Measurements from ENCODE around the gene EEFSEC.

EEFSEC gene

DNA sequence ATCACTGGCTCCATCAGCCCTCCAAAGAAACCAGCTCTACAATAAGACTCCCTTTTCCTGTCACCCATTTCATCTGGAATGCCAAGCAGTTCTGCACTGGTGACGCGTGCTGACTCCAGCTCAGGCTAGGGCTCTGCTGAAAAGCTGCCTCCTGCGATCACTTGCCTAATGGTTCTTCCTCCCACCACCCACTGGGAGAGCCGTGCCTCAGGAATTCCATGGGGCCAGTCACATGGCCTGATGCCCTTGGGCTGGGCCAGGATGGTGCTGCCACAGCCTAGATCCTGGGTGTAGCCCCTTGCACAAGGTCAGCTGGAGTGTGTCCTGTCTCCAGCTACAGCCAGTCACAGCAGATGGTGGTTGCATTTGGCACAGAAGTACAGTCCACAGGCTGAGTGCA, 214.5 kb downstream of the EEFSEC start:
- DNase-seq (ENCODE audit: low spot score) = peak; percentile 21

GRCh38 chr3:128368626-128369025, 215.3 kb downstream of the EEFSEC start:
- no peak for DNase-seq (ENCODE audit: low spot score)

DNA sequence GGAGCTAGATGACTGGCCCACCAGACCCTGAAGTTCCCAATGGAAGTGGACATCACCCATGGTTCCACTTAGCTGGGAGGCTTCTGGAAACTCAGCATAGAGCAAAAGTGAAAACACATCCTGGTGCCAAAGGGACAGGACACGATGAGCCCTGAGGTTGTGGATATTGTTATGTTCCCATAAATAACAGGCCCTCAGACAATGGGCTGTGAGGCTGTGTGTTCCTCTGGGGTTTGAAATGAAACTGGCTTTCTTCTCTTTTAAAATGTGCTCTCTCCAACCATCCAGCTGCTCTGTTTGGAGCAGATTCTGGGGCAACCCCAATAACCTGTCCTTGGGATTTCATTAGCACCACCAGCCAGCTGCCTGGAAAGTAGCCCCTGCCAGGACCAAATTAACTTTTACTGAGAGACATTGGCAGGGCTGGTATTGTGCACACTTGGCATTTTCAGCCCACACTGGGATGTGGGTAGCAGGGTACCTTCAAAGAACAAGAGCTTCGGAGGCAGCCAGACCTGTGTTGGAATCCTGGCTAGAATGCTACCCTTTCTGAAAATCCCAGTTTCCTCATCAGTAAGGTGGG, 215.9 kb downstream of the EEFSEC start:
- no peak for DNase-seq (ENCODE audit: low spot score)

GRCh38 chr3:128369881-128370642, 216.8 kb downstream of the EEFSEC start:
- no peak for DNase-seq (ENCODE audit: low spot score)

DNA sequence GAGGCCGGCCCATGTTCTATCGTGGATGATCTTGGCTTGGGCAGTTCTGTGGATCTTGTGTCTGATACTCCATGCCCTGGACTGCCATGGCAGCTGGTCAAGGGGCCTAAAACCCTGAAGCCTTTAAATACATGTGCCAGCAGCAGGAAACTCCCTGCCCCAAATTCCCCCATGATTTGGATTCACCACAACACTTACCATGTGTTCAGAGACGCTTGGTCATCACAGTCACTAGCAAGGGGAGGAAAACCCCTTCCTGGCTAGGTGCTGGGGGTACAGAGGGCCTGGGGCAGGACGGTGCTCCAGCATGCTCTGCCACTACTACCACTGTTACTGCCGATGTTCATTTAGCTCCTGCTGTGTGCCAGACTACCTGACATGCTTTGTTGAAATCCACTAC, 219.0 kb downstream of the EEFSEC start:
- no peak for DNase-seq (ENCODE audit: low spot score)

DNA sequence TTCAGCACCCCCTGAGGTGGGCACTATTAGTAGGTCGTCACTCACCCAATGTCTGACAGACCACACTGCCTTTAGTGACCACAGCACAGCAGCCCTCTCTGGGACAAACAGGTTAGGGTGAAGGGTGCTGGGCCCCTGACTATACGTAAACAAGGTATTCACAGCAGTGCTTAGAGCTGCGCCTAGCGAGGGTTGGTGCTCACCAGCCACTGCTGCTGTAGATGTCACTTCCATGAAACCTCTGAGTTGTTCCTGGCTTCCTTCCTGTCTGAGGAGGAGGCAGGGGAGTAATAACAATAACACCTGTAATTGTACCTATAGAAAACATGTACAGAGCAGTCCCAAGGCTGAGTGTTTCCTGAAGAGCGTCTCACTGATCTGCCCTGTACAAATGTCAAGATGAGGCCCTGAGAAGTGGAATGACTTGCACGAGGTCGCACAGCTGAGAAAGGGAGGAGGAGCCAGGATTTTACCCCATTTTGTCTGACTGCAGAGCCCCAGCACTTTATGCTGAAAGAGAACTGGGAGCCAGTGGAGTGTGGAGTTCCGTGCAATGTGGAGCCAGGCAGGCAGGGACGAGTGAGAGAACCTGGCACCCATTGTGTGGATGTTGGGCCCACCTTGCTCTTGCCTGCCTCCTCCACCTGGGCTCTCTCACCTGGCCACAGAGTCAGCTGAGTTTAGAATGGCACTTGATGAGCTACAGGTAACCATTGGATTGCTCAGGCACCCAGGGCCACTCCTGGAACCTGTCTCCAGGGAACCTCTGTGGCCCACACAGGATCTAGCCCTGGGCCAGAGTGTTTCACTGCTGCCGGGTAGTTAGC, 219.6 kb downstream of the EEFSEC start:
- DNase-seq (ENCODE audit: low spot score) = no peak

- no peak for DNase-seq (ENCODE audit: low spot score)
Measured at GRCh38 chr3:128374746-128375445, 221.6 kb downstream of the EEFSEC start.

GRCh38 chr3:128376516-128376915, 223.2 kb downstream of the EEFSEC start:
- no peak for DNase-seq (ENCODE audit: low spot score)

GRCh38 chr3:128378631-128379347, 225.5 kb downstream of the EEFSEC start:
- peak; percentile 21 for DNase-seq (ENCODE audit: low spot score)

DNA sequence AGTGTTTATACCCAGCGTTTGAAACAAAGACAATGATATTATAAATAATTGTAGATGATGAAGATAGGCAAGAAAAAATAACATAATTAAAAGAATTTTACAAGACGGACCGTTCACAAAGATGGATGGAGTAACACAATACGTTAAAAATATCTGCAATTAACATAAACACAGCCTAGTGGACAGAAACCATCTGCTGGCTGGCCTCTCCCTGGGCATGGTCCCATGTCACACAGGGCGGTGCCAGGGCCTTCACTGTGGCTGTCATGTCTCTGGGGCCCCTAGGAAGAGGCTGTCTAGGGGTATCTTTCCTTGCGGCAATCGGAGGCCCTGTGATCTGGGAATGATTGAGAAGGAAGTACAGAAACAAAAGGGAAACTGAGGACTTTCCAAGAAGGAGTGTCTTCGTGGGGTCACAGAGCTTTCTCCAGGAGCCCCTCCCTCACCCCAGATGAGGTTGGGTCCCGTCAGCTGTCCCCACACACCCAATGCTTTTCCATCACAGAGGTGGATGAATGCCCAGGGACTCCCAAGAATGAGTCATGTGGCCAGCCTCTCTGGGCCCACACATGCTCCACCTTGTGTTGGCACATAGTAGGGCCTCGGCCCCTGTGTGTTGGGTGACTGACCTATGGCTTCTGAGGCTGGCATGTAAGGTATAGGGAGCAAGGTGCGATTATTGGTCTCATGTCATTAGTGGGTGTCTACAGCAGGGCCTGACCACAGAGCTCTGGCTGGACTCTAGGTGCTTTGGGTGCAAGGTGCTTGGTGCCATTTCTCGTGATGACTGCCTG, 226.3 kb downstream of the EEFSEC start:
- DNase-seq (ENCODE audit: low spot score) = no peak

GRCh38 chr3:128380295-128380694, 227.0 kb downstream of the EEFSEC start:
- no peak for DNase-seq (ENCODE audit: low spot score)

DNA sequence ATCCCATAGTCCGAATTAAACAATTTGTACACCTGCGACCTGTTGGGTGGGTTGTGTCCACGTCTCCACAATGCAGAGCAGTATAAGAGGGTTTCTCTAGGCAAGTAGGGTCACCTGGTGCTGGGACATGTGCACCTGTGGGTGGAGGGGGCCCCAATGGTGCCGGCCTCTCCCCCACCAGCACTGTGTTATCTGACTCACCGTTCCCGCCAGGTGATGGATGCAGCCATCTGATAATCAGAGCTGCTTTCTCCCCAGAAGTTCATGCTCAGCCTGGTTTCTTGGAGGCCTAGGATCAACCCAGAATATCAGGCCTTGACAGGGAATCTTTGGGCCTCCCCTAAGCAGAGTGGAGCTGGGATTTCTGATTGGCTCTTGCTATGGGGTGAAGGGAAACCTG, 227.4 kb downstream of the EEFSEC start:
- no peak for DNase-seq (ENCODE audit: low spot score)

DNA sequence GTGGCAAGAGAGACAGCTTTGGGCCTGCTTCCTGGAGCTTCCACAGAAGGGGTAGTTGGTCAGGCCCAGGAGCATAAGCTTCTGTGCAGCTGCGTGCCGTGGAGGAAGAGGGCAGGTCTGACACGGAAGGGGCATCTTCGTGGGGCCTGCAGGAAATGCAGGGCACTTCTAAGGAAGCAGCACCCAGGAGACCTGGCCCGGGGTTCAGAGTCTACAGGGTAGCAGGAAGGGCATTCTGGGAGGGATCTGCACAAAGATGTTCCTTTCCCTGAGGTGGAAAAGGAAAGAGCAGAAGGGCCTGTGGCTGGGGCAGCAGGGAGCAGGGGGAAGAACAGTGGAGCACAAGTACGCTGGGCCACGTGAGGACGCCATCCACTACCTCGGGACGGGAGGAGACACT, 228.3 kb downstream of the EEFSEC start:
- no peak for DNase-seq (ENCODE audit: low spot score)

DNA sequence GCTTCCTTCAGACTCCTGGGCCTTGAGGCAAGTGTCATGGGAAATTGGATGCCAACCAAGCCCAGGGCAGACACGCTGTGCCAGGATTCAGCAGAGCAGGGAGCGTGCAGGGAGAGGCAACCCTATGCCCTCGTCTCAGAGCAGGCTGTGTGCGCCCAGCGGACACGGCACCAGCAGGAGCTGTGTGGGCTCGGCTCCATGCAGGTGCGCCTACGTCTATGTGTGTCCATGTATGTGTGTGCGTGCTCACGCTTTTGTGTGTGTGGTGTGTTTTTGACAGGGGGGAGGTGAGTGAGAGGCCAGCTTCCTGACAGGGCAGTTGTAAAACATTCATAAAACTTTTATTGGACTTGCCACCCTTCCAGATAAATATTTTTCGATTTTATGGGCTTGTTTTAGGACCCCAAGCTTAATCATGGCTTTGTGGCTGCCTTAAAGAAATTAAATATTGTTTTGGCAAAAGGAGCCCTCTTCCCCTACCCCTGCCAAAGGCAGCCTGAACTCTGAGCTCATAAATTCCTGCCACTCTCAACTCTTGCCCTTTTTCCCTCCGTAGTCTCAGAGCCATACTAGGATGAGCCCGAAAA, 229.0 kb downstream of the EEFSEC start:
- DNase-seq (ENCODE audit: low spot score) = no peak

DNA sequence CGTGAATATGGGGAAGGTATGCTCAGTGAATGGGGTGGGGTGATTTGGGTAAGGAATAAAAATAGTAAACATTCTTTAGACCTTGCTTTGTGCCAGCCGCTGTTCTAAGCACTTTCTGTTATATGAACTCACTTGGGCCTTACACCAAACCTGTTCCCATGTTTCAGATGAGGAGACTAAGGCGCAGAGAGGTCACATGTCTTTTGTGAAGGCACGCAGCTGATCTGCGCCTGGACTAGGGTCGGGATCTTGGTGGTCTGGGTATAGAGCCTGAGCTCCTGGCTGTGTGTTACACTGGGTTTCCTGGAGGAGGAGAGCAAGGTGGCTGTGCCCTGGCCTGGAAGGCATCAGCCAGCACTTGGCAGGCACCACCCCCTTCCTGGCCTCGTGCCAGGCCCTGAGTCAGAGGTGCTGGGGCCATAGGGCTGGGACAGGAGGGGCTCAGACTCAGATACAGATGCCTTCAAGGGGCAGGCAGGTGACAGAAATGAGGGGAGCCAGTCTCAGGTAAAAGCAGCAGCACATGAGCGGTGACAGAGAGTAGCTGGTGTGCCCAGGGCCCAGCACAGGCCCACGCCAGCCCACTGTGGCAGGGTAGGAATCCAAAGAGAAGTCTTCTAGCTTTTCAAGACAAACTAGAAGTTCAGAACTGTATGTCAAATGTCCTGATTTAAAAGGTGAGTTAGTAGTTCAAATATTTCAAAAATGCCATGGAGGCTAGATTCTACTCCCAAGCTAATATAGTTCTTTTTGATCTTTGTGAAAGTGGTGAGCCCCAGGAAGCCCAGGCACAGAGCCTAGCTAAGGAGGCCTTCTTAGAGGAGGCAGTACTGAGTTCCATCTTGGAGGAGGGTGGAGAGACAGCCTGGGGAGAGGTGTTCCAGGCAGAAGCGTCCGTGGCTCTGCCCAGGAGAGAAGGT, 230.3 kb downstream of the EEFSEC start:
- peak; percentile 77 for DNase-seq (ENCODE audit: low spot score)

- peak; percentile 71 for DNase-seq (ENCODE audit: low spot score)
Measured at GRCh38 chr3:128385080-128385832, 232.0 kb downstream of the EEFSEC start.

DNA sequence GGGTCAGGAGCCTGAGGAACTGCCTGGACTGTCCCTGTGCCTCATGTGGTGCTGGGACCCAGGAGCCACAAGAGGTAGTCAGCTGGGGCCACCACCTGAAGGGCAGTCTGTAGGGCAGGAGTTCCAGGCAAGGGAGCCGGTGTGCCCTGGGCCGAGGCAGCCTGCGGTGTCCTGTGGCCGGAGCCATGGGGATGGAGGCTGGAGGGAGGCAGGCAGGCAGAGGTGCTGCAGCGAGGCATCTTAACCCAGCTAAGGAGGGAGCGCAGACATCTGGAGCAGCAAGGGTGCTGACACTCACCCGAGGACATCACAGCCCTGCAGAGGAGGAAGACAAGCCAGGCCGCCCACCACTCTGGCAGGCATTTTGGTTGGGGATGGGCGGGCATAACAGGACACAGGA, 235.7 kb downstream of the EEFSEC start:
- DNase-seq (ENCODE audit: low spot score) = no peak

GRCh38 chr3:128390867-128391266, 237.6 kb downstream of the EEFSEC start:
- no peak for DNase-seq (ENCODE audit: low spot score)

DNA sequence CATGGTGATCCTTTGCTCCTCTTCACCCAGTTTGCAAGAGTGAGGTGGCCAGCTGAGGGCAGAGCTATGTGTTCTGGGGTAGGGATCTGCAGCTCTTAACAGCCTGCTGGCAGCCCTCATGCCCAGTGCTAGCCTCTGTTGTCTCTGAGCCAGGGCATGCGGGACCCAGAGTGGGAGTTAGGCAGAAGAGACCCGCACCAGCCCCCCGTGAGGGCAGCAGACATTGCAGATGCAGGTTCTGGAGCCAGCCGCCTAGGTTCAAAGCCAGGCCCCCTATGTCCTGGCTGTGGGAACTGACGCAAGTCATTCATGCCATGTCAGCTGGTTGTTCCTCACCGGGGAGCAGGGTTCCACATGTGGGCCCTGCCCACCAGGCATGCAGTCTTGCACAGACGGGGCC, 238.7 kb downstream of the EEFSEC start:
- DNase-seq (ENCODE audit: low spot score) = no peak

All from AG08395 (cell line).